Mesendoderm (in vitro differentiated cells): Measurements from ENCODE around the gene PTCSC3.

Experiments
- DNase-seq: peaks from one replicate; pipeline ENCODE4 v3.0.0; 2013
- H2AK5ac ChIP-seq: 2 replicates; pipeline ENCODE4 v1.6.1; 2013; ENCODE audit warnings: low read length, inconsistent platforms
- H2BK120ac ChIP-seq: 2 replicates; pipeline ENCODE4 v1.6.1; 2013; ENCODE audit warnings: low read depth, mild to moderate bottlenecking, low read length, moderate library complexity, mixed read lengths
- H2BK15ac ChIP-seq: replicated peaks from 2 replicates; pipeline ENCODE4 v1.6.1; 2013; ENCODE audit warnings: low read depth, mild to moderate bottlenecking, moderate library complexity
- H2BK5ac ChIP-seq: 2 replicates; pipeline ENCODE4 v1.6.1; 2013; ENCODE audit warnings: low read length, inconsistent platforms
- H3K18ac ChIP-seq: 2 replicates; pipeline ENCODE4 v1.6.1; 2013; ENCODE audit warnings: mild to moderate bottlenecking, low read length, mixed read lengths
- H3K23ac ChIP-seq: one replicate; pipeline ENCODE4 v1.6.1; 2013; ENCODE audit warnings: low read length
- H3K27ac ChIP-seq: 2 replicates; pipeline ENCODE4 v1.5.1; 2013; ENCODE audit warnings: low read depth, mild to moderate bottlenecking, inconsistent platforms, low read length, moderate library complexity
- H3K27me3 ChIP-seq: 2 replicates; pipeline ENCODE4 v1.6.1; 2013; ENCODE audit warnings: low read length, control low read depth, mild to moderate bottlenecking, inconsistent platforms; ENCODE audit not compliant: insufficient read depth, poor library complexity
- H3K36me3 ChIP-seq: 2 replicates; pipeline ENCODE4 v1.6.1; 2013; ENCODE audit warnings: low read length, inconsistent platforms; ENCODE audit not compliant: control insufficient read depth, insufficient read depth
- H3K4ac ChIP-seq: one replicate; pipeline ENCODE4 v1.6.1; 2013; ENCODE audit warnings: low read depth, mild to moderate bottlenecking, low read length, moderate library complexity
- H3K4me1 ChIP-seq: 2 replicates; pipeline ENCODE4 v1.6.1; 2013; ENCODE audit warnings: low read depth, low read length, inconsistent platforms; ENCODE audit not compliant: control insufficient read depth
- H3K4me2 ChIP-seq: 2 replicates; pipeline ENCODE4 v1.6.1; 2013; ENCODE audit warnings: low read length
- H3K4me3 ChIP-seq: 2 replicates; pipeline ENCODE4 v1.5.1; 2013; ENCODE audit warnings: mild to moderate bottlenecking, low read length
- H3K56ac ChIP-seq: one replicate; pipeline ENCODE4 v1.6.1; 2013; ENCODE audit warnings: low read length
- H3K79me1 ChIP-seq: 2 replicates; pipeline ENCODE4 v1.6.1; 2013; ENCODE audit warnings: low read length, inconsistent platforms
- H3K79me2 ChIP-seq: 2 replicates; pipeline ENCODE4 v1.6.1; 2013; ENCODE audit warnings: mild to moderate bottlenecking, low read length; ENCODE audit not compliant: control insufficient read depth, insufficient read depth
- H3K9ac ChIP-seq: 2 replicates; pipeline ENCODE4 v1.6.1; 2013; ENCODE audit warnings: low read length, inconsistent platforms
- H4K5ac ChIP-seq: one replicate; pipeline ENCODE4 v1.6.1; 2013; ENCODE audit warnings: low read length
- H4K8ac ChIP-seq: one replicate; pipeline ENCODE4 v1.6.1; 2013; ENCODE audit warnings: low read depth, mild to moderate bottlenecking, control low read depth, low read length, moderate library complexity
- WGBS: extraction: QIAGEN DNeasy Blood & Tissue Kit; methylation state at CpG from one replicate; pipeline ENCODE4 v1.1.7; 2013; ENCODE audit warnings: low lambda C conversion rate, missing lambda C conversion rate; ENCODE audit not compliant: insufficient coverage; ENCODE audit errors: extremely low coverage; 5-methylcytosine and 5-hydroxymethylcytosine counted together

The PTCSC3 gene

DNA sequence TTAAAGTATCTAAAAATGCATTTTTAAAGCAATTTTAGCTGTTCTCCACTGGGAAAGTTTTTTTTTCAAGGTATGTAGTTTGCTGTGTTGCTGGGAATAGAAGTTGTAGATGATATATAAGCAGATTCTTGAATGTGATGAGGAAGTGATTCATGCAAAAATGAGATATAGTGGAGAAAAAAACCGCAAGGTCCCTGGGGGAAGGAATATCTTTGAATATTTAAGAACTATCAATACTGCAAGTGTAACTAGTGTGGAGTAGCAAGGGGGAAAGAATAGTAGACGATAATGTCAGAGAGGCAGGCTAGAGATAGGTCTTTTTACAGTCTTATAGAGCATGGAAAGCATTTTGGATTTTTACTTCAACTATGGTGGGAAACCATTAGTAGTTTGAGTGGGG lies 42.5 kb downstream of the PTCSC3 start:
- Histone ChIP-seq H3K27me3 (no peaks in the 10 kb centered on the region), H3K36me3 (no peaks in the 10 kb centered on the region), H2BK15ac (no peak overlapping the region), H3K4ac (no peak overlapping the region), H3K9ac (no peak overlapping the region), H4K8ac (no peak overlapping the region), H3K4me2 (no peak overlapping the region), H3K79me2 (no peaks in the 10 kb centered on the region), H3K18ac (no peak overlapping the region), H3K4me3 (no peak overlapping the region), H2BK120ac (no peak overlapping the region), H3K27ac (no peak overlapping the region), H4K5ac (no peak overlapping the region), H3K4me1 (no peaks in the 10 kb centered on the region), H3K23ac (no peak overlapping the region), H2BK5ac (no peak overlapping the region), H3K56ac (no peak overlapping the region), H3K79me1 (no peaks in the 10 kb centered on the region), H2AK5ac (no peak overlapping the region)
- DNase-seq: no peak
- no CpG with 5 or more reads among the region's 2 CpGs for WGBS

DNA sequence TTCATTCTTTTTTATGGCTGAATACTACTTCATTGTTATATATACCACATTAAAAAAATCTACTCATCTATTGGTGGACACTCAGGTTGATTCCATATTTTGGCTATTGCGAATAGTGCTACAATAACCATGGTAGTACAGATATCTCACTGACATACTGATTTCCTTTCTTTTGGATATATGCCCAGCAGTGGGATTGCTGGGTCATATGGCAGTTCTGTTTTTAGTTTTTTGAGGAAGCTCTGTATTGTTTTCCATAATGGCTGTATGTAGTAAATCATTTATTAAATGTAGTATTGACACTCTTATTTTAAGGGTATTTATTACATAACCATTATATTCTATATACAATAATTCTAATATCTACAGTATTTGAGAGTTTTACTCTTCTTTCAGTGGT lies 43.7 kb downstream of the PTCSC3 start:
- Histone ChIP-seq H3K36me3 (no peaks in the 10 kb centered on the region), H3K79me2 (no peaks in the 10 kb centered on the region), H3K4me1 (no peaks in the 10 kb centered on the region), H2BK15ac (no peak overlapping the region), H3K4me2 (no peak overlapping the region), H3K18ac (no peak overlapping the region), H2BK120ac (no peak overlapping the region), H3K9ac (no peak overlapping the region), H2AK5ac (no peak overlapping the region), H4K8ac (no peak overlapping the region), H3K56ac (no peak overlapping the region), H3K27me3 (no peaks in the 10 kb centered on the region), H3K23ac (no peak overlapping the region), H3K4me3 (no peak overlapping the region), H3K4ac (no peak overlapping the region), H4K5ac (no peak overlapping the region), H3K27ac (no peak overlapping the region), H3K79me1 (no peaks in the 10 kb centered on the region), H2BK5ac (no peak overlapping the region)
- no peak for DNase-seq
- no CpG with 5 or more reads among the region's 1 CpG for WGBS

DNA sequence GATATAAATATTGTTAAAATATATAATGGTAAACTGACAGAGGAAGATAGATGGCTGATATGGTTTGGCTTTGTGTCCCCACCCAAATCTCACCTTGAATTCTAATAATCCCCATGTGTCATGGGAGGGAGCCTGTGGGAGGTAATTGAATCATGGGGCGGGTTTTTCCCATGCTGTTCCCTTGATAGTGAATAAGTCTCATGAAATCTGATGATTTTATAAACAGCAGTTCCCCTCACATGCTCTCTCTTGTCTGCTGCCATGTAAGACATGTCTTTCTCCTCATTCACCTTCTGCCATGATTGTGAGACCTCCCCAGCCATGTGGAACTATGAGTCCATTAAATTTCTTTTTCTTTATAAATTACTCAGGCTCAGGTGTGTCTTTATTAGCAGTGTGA lies 46.3 kb downstream of the PTCSC3 start:
- Histone ChIP-seq H3K23ac (no peak overlapping the region), H3K4me3 (no peak overlapping the region), H3K18ac (no peak overlapping the region), H2BK120ac (no peak overlapping the region), H3K27ac (no peak overlapping the region), H2BK5ac (no peak overlapping the region), H4K8ac (no peak overlapping the region), H2BK15ac (no peak overlapping the region), H3K36me3 (no peaks in the 10 kb centered on the region), H3K79me1 (no peaks in the 10 kb centered on the region), H3K27me3 (no peaks in the 10 kb centered on the region), H4K5ac (no peak overlapping the region), H3K56ac (no peak overlapping the region), H2AK5ac (no peak overlapping the region), H3K9ac (no peak overlapping the region), H3K4me2 (no peak overlapping the region), H3K4me1 (no peaks in the 10 kb centered on the region), H3K4ac (no peak overlapping the region), H3K79me2 (no peaks in the 10 kb centered on the region)
- no peak for DNase-seq
- WGBS: no CpG with 5 or more reads among the region's 1 CpG

DNA sequence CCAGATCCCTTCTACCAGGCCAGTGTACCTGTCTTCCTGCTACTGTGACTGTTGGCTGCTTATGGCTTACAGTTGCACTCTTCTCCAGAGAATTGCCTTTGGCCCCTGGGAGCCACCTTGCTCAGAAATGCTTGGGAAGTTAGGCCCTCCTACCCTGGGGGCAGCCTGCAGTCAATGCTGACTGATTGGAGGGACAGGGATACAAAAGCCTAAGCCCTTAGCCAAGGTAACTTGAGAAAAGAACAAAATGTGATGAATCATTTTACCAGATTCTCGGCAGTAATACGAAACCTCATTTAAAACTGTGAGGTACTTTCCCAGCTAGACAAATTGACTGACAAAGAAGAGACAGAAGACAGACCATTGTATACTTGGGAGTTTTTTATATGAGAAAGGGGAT lies 47.3 kb downstream of the PTCSC3 start:
- Histone ChIP-seq H3K4me3 (no peak overlapping the region), H3K4me1 (no peaks in the 10 kb centered on the region)

DNA sequence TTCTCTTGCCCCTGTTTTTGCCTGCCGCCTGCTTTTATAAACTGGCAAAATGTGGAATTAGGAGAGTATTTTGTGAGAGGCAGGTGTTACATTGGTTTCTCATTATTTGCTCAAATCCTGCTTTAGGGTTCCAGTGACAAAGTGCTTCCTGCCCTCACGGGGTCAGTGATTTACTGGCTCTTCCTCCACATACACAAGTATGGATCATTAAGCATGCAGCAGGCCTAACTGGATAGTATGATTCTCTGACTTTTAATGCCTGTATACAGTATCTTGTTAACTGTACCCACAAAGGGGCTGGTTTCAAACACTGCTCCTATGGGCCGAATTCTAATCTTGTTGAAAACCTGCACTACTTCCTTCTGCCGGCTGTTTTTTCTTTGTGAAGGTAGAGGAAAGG lies 63.2 kb downstream of the PTCSC3 start:
- WGBS: no CpG with 5 or more reads among the region's 4 CpGs

More for the DNA sequence above, 47.3 kb downstream of the PTCSC3 start:
- H4K5ac ChIP-seq: no peak overlapping the region
- no peaks in the 10 kb centered on the region for H3K36me3 ChIP-seq
- no peak overlapping the region for H3K27ac ChIP-seq
- no CpG with 5 or more reads among the region's 2 CpGs for WGBS
- DNase-seq: peak; percentile 35
- H2BK15ac ChIP-seq: no peak overlapping the region
- no peak overlapping the region for H3K56ac ChIP-seq
- no peak overlapping the region for H3K23ac ChIP-seq
- no peak overlapping the region for H3K4me2 ChIP-seq
- H3K79me2 ChIP-seq: no peaks in the 10 kb centered on the region
- no peaks in the 10 kb centered on the region for H3K27me3 ChIP-seq
- H3K9ac ChIP-seq: no peak overlapping the region
- no peak overlapping the region for H2BK5ac ChIP-seq
- H3K79me1 ChIP-seq: no peaks in the 10 kb centered on the region
- H2AK5ac ChIP-seq: no peak overlapping the region
- H2BK120ac ChIP-seq: no peak overlapping the region
- H3K18ac ChIP-seq: no peak overlapping the region
- H4K8ac ChIP-seq: no peak overlapping the region
- H3K4ac ChIP-seq: no peak overlapping the region

DNA sequence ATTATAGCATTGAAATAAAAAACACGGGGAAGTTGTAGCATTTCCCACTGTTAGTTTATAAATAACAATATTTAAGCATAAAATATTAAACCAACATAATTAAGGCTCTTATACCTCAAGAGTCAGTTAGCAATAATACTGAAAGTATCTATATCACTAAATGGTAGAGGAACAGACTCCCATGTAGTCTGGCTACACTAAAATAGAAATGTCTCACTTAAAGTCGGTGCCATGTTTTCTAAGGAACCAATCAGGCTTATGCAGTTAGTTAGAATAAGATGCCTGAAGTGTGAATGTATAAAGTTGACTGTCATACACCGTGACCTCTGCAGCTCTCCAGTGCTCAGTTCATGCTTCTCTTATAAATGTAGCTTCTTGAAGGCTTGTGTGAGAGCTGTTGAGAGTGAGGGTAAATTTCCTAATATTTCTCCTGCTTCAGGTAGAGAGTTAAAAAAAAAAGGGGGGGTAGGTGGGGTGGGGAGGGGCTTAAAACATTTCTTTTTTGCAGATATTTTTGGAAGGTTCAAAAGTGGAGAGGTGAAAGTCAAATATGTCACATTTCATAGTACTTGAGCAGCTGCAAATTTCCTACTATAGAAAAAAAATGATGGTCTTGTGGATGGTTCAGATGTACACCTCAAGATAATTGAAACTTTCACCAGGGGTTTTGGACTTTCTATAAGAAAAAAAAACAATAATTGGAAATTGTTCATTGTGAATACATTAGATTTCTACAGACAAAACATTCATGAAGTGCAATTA lies 64.5 kb downstream of the PTCSC3 start:
- no peak overlapping the region for H3K56ac ChIP-seq
- no peak overlapping the region for H3K4me2 ChIP-seq
- H3K18ac ChIP-seq: no peak overlapping the region
- no peak overlapping the region for H3K4me3 ChIP-seq
- H3K27me3 ChIP-seq: no peaks in the 10 kb centered on the region
- no peak overlapping the region for H3K23ac ChIP-seq
- no peak overlapping the region for H2BK5ac ChIP-seq
- no peak for DNase-seq
- no peak overlapping the region for H2BK15ac ChIP-seq
- no peaks in the 10 kb centered on the region for H3K4me1 ChIP-seq
- no peak overlapping the region for H2AK5ac ChIP-seq
- no peaks in the 10 kb centered on the region for H3K79me2 ChIP-seq
- WGBS: no CpG with 5 or more reads among the region's 3 CpGs
- H3K27ac ChIP-seq: no peak overlapping the region
- no peaks in the 10 kb centered on the region for H3K36me3 ChIP-seq
- no peak overlapping the region for H2BK120ac ChIP-seq
- no peak overlapping the region for H3K4ac ChIP-seq
- H3K79me1 ChIP-seq: no peaks in the 10 kb centered on the region
- H4K5ac ChIP-seq: no peak overlapping the region
- H4K8ac ChIP-seq: no peak overlapping the region
- no peak overlapping the region for H3K9ac ChIP-seq

More for the DNA sequence above, 63.2 kb downstream of the PTCSC3 start:
- H3K79me1 ChIP-seq: no peaks in the 10 kb centered on the region
- no peak overlapping the region for H3K56ac ChIP-seq
- H3K4me3 ChIP-seq: no peak overlapping the region
- H3K27me3 ChIP-seq: no peaks in the 10 kb centered on the region
- DNase-seq: no peak
- no peak overlapping the region for H3K4me2 ChIP-seq
- no peaks in the 10 kb centered on the region for H3K79me2 ChIP-seq
- H3K18ac ChIP-seq: no peak overlapping the region
- H3K23ac ChIP-seq: no peak overlapping the region
- no peak overlapping the region for H2AK5ac ChIP-seq
- no peak overlapping the region for H4K8ac ChIP-seq
- no peak overlapping the region for H3K9ac ChIP-seq
- H2BK120ac ChIP-seq: no peak overlapping the region
- no peaks in the 10 kb centered on the region for H3K4me1 ChIP-seq
- no peak overlapping the region for H2BK5ac ChIP-seq
- H3K4ac ChIP-seq: no peak overlapping the region
- no peaks in the 10 kb centered on the region for H3K36me3 ChIP-seq
- H2BK15ac ChIP-seq: no peak overlapping the region
- H3K27ac ChIP-seq: no peak overlapping the region
- no peak overlapping the region for H4K5ac ChIP-seq
